Thyroid gland (tissue), 4 donors: ENCODE measurements around the gene CDC14B.

Source experiments
- POLR2A ChIP-seq, 2 donors: fragments of 450-650 bp; IDR thresholded peaks; one replicate each; pipeline ENCODE4 v1.6.1; 2017; ENCODE audit warnings: antibody characterized with exemption in 2 of 2, mild to moderate bottlenecking in 2 of 2, moderate library complexity in 1 of 2
- TF ChIP-seq, protein P1 (sequence below), 6 experiments: fragments of 200-600 bp in 3 of 6; fragments of 450-650 bp in 3 of 6; sonication (generic) in 3 of 6; IDR thresholded peaks; one replicate each; pipeline ENCODE4 v1.5.1; 2016 to 2019; ENCODE audit warnings: antibody characterized with exemption in 6 of 6, mild to moderate bottlenecking in 2 of 6, inconsistent platforms in 1 of 6, moderate library complexity in 1 of 6

DNA sequence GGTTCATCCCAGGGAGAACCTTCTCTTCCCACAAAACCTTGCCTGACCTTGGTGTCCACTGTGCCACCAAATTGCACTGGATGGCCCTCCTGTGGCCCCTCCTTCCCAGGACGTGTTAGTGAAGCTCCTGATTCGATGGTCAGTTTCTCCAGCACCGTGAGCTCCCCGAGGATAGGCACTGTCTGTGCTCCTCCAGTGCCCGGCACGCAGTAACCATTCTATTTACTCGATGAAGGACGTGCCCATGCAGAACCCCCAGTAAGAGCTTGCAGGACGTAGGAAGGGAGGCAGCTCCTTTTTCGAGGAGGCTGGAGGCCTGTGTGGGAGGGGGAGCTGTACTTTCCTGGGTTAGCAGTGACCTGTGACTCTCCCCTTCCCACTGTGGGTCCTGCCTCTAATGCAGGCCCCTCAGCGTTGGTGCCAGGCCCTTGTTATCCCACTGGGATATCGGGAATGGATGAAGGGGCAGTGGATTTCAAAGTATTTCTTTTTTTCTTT is 130.1 kb downstream of the CDC14B start:
- no peak for TF ChIP-seq POLR2A (IDR thresholded peaks at IDR 0.05)
- TF ChIP-seq, protein P1, sequence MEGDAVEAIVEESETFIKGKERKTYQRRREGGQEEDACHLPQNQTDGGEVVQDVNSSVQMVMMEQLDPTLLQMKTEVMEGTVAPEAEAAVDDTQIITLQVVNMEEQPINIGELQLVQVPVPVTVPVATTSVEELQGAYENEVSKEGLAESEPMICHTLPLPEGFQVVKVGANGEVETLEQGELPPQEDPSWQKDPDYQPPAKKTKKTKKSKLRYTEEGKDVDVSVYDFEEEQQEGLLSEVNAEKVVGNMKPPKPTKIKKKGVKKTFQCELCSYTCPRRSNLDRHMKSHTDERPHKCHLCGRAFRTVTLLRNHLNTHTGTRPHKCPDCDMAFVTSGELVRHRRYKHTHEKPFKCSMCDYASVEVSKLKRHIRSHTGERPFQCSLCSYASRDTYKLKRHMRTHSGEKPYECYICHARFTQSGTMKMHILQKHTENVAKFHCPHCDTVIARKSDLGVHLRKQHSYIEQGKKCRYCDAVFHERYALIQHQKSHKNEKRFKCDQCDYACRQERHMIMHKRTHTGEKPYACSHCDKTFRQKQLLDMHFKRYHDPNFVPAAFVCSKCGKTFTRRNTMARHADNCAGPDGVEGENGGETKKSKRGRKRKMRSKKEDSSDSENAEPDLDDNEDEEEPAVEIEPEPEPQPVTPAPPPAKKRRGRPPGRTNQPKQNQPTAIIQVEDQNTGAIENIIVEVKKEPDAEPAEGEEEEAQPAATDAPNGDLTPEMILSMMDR (IDR thresholded peaks at IDR 0.05) = no peak
